HEK293T (cell line): ENCODE data around the gene PLEKHA6.

Experiments
- ELF4 ChIP-seq: fragments of 450-650 bp; IDR thresholded peaks from 2 replicates; pipeline ENCODE4 v1.6.1; 2017; ENCODE audit warnings: antibody characterized with exemption
- FOXK2 ChIP-seq: fragments of 450-650 bp; IDR thresholded peaks from 2 replicates; pipeline ENCODE4 v1.6.1; 2016; ENCODE audit warnings: mild to moderate bottlenecking
- FOXM1 ChIP-seq: fragments of 450-650 bp; IDR thresholded peaks from 2 replicates; pipeline ENCODE4 v1.6.1; 2017; ENCODE audit warnings: mild to moderate bottlenecking, borderline replicate concordance
- HDGF ChIP-seq: fragments of 450-650 bp; IDR thresholded peaks from 2 replicates; pipeline ENCODE4 v1.6.1; 2017; ENCODE audit warnings: antibody characterized with exemption, borderline replicate concordance
- SUZ12 ChIP-seq: fragments of 450-650 bp; IDR thresholded peaks from 2 replicates; pipeline ENCODE4 v1.6.1; 2016; ENCODE audit warnings: mild to moderate bottlenecking
- TARDBP ChIP-seq: fragments of 450-650 bp; IDR thresholded peaks from 2 replicates; pipeline ENCODE4 v1.6.1; 2016

DNA sequence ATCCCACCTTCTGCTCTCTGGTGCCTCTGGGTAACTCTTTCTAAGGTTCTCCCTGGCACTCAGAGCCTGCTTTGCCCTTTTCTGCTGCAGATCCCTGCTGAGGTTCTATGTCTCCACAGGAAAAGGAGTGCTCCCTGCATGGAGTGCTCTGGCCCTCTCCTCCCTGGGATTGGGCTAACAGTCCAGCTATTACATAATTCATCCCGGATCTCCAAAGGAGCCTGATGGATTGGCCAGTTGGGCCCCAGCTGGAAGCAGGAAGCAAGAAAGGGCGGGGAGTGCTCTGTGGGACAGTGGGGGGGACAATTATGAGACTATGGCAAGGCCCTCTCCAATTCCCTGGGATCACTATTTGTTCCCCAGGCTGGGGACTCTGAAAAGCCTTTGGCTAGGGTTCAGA lies 94.1 kb downstream of the PLEKHA6 start:
- TF ChIP-seq TARDBP (no peak), ELF4 (no peak), FOXK2 (no peak), SUZ12 (no peak), FOXM1 (no peak), HDGF (no peak)
